Heart left ventricle (tissue), 13 donors: ENCODE results near the gene ZNF346.

ENCODE experiments used
- POLR2A ChIP-seq, 2 donors: fragments of 450-650 bp; IDR thresholded peaks; one replicate each; pipeline ENCODE4 v1.6.1; 2017; ENCODE audit warnings: antibody characterized with exemption in 2 of 2, mild to moderate bottlenecking in 2 of 2, moderate library complexity in 2 of 2
- TF ChIP-seq, protein P1 (sequence below), 12 donors: fragments of 200-600 bp; sonication (generic) in 4 of 12; IDR thresholded peaks; one replicate each; pipeline versions ENCODE4 v1.5.0 to v1.8.0; 2018 to 2022; ENCODE audit warnings: antibody characterized with exemption in 12 of 12, mild to moderate bottlenecking in 5 of 12
- donor health status: ischemic (EF 13 %, LVEDD 7.1; RV severe dilation, severe dysfunction).
- donor health status: DM: no; HTN: yes; CAD: no.
- donor health status: DM: no; HTN: no; CAD: no.
- donor health status: ischemic (EF 25% LVEDD 6.9; RV normal size, moderate dysfunction).
- donor health status: ischemic (EF 25% LVEDD 5.7; RV mildly dilated, moderate dysfunction).
- donor health status: ischemic (EF 35%, LVEDD 5.7; RV mildly dilated, moderate dysfunction).
- donor health status: nonischemic (EF 11% LVEDD 7.7; RV severe dilation, severe dysfunction).
- donor health status: DM: yes; HTN: yes; CAD: no.
- donor health status: PGD.
- donor health status: ischemic (EF 29% LVEDD 5.4; RV normal size, mild dysfunction).
- donor health status: nonischemic (EF 23%, LVEDD 6.1; RV moderate dilation, normal function).

DNA sequence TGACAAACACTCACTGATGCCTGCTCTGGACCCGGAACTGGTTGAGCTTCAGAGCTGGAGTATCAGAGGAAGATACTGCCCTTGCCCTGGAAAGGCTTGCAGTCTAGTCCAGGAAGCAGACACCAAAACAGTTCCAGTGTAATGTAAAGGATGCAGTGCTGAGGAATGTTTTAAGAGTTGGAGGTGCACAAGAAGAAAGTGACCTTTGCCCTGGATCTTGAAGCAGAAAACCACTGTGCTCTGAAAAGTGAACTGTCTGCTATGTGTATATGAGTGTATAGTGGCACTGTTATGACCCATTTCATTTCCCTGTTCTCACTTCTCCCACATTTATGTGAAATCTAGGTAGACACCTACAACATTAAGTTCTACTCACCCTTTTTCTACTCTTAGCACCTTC is 2.1 kb downstream of the ZNF346 start:
- TF ChIP-seq, protein P1, sequence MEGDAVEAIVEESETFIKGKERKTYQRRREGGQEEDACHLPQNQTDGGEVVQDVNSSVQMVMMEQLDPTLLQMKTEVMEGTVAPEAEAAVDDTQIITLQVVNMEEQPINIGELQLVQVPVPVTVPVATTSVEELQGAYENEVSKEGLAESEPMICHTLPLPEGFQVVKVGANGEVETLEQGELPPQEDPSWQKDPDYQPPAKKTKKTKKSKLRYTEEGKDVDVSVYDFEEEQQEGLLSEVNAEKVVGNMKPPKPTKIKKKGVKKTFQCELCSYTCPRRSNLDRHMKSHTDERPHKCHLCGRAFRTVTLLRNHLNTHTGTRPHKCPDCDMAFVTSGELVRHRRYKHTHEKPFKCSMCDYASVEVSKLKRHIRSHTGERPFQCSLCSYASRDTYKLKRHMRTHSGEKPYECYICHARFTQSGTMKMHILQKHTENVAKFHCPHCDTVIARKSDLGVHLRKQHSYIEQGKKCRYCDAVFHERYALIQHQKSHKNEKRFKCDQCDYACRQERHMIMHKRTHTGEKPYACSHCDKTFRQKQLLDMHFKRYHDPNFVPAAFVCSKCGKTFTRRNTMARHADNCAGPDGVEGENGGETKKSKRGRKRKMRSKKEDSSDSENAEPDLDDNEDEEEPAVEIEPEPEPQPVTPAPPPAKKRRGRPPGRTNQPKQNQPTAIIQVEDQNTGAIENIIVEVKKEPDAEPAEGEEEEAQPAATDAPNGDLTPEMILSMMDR (IDR thresholded peaks at IDR 0.05), result no peak
- TF ChIP-seq POLR2A (IDR thresholded peaks at IDR 0.05), result no peak
